CD14-positive monocyte (primary cell): ENCODE results near the gene DLD. TPM values are rescaled to one million over a fixed set of nuclear protein-coding genes. Genes with fewer than 3 reads are reported as not detected.

Experiments used
- DNase-seq, 3 donors: peaks; one replicate each; pipeline ENCODE4 v3.0.0-alpha.2; 2011 to 2022
- H2AFZ ChIP-seq: 2 replicates; pipeline ENCODE4 v1.6.0; 2012; ENCODE audit warnings: mild to moderate bottlenecking, low read depth, low read length, inconsistent platforms; ENCODE audit not compliant: insufficient read depth, poor library complexity, severe bottlenecking
- H3K27ac ChIP-seq, 2 donors: 1 replicate in 1 of 2; 2 replicates in 1 of 2; pipeline ENCODE4 v1.5.1; 2012 to 2013; ENCODE audit warnings: low read length in 2 of 2, control low read depth in 1 of 2, inconsistent platforms in 1 of 2, low read depth in 1 of 2, mild to moderate bottlenecking in 1 of 2
- H3K27me3 ChIP-seq, 2 donors: one replicate each; pipeline versions ENCODE4 v1.6.0 to v1.6.1; 2011 to 2013; ENCODE audit warnings: low read length in 2 of 2; ENCODE audit not compliant: control insufficient read depth in 2 of 2, insufficient read depth in 2 of 2
- H3K36me3 ChIP-seq, 2 donors: replicated peaks in 1 of 2; 1 replicate in 1 of 2; 2 replicates in 1 of 2; pipeline versions ENCODE4 v1.5.1 to v1.6.1; 2012 to 2013; ENCODE audit warnings: low read length in 2 of 2, control low read depth in 1 of 2, inconsistent platforms in 1 of 2, mild to moderate bottlenecking in 1 of 2; ENCODE audit not compliant: insufficient read depth in 2 of 2, control insufficient read depth in 1 of 2
- H3K4me1 ChIP-seq, 2 donors: 1 replicate in 1 of 2; 2 replicates in 1 of 2; pipeline versions ENCODE4 v1.5.1 to v1.6.1; 2012 to 2013; ENCODE audit warnings: low read length in 2 of 2, control low read depth in 1 of 2, inconsistent platforms in 1 of 2, mild to moderate bottlenecking in 1 of 2, moderate library complexity in 1 of 2; ENCODE audit not compliant: insufficient read depth in 2 of 2, control insufficient read depth in 1 of 2
- H3K4me2 ChIP-seq: replicated peaks from 2 replicates; pipeline ENCODE3; 2012; ENCODE audit warnings: low read length, moderate library complexity, mild to moderate bottlenecking; ENCODE audit not compliant: poor library complexity, severe bottlenecking; ENCODE audit errors: extremely low read depth
- H3K4me3 ChIP-seq, 3 experiments: fragments of 200-600 bp in 1 of 3; sonication (generic) in 1 of 3; replicated peaks in 1 of 3; 1 replicate in 2 of 3; 2 replicates in 1 of 3; pipeline ENCODE4 v1.5.1; 2011 to 2013; ENCODE audit warnings: low read length in 3 of 3, mild to moderate bottlenecking in 3 of 3, control low read depth in 2 of 3, low read depth in 2 of 3, inconsistent platforms in 1 of 3, moderate library complexity in 1 of 3
- H3K79me2 ChIP-seq: 2 replicates; pipeline ENCODE4 v1.6.0; 2012; ENCODE audit warnings: mild to moderate bottlenecking, control low read depth, inconsistent platforms, low read length, moderate library complexity; ENCODE audit not compliant: insufficient read depth
- H3K9ac ChIP-seq: 2 replicates; pipeline ENCODE4 v1.6.0; 2017; ENCODE audit warnings: low read length, mild to moderate bottlenecking; ENCODE audit not compliant: insufficient read depth, poor library complexity, severe bottlenecking
- H3K9me3 ChIP-seq, 2 donors: replicated peaks in 1 of 2; 1 replicate in 1 of 2; 2 replicates in 1 of 2; pipeline versions ENCODE4 v1.5.1 to v1.6.1; 2012 to 2013; ENCODE audit warnings: low read length in 2 of 2, control low read depth in 1 of 2; ENCODE audit not compliant: control insufficient read depth in 1 of 2, insufficient read depth in 1 of 2
- H4K20me1 ChIP-seq: 2 replicates; pipeline ENCODE4 v1.6.0; 2012; ENCODE audit warnings: mild to moderate bottlenecking, low read length, control low read depth, moderate library complexity; ENCODE audit not compliant: insufficient read depth
- H3K27ac Mint-ChIP-seq, 7 donors: one replicate each; pipeline ENCODE4 v1.8.0; 2020; ENCODE audit warnings: mild to moderate bottlenecking in 7 of 7, mixed read lengths in 7 of 7, moderate library complexity in 6 of 7, inconsistent platforms in 2 of 7
- H3K27me3 Mint-ChIP-seq, 3 donors: one replicate each; pipeline ENCODE4 v1.8.0; 2021 to 2022; ENCODE audit warnings: low read depth in 3 of 3, mild to moderate bottlenecking in 3 of 3, mixed read lengths in 3 of 3, moderate library complexity in 3 of 3, inconsistent platforms in 1 of 3
- H3K36me3 Mint-ChIP-seq, 2 donors: one replicate each; pipeline ENCODE4 v1.8.0; 2020; ENCODE audit warnings: mixed read lengths in 2 of 2, inconsistent platforms in 1 of 2, mild to moderate bottlenecking in 1 of 2
- H3K4me1 Mint-ChIP-seq: one replicate; pipeline ENCODE4 v1.8.0; 2020; ENCODE audit warnings: mild to moderate bottlenecking, mixed read lengths
- H3K4me3 Mint-ChIP-seq, 2 donors: one replicate each; pipeline ENCODE4 v1.8.0; 2020; ENCODE audit warnings: mild to moderate bottlenecking in 2 of 2, mixed read lengths in 2 of 2, moderate library complexity in 1 of 2
- H3K9me3 Mint-ChIP-seq, 7 donors: one replicate each; pipeline ENCODE4 v1.8.0; 2020 to 2022; ENCODE audit warnings: mixed read lengths in 7 of 7, mild to moderate bottlenecking in 6 of 7, moderate library complexity in 6 of 7, inconsistent platforms in 2 of 7
- CTCF ChIP-seq: fragments of 200-600 bp; IDR thresholded peaks from one replicate; pipeline ENCODE4 v1.8.0; 2022; ENCODE audit warnings: antibody characterized with exemption, mild to moderate bottlenecking
- WGBS: methylation state at CpG from one replicate; pipeline ENCODE4 v1.1.5; 2013; ENCODE audit warnings: missing lambda C conversion rate; ENCODE audit not compliant: insufficient coverage; 5-methylcytosine and 5-hydroxymethylcytosine counted together
- intact Hi-C, 2 donors: fragments of 100-400 bp; cut with micrococcal nuclease; formaldehyde crosslinking; loops; one replicate each; pipeline versions ENCODE4 v1.15.0 to v1.15.1; 2023
- polyA plus RNA-seq, 3 donors: library from polyadenylated mRNA; depleted of rRNA in 1 of 3; unstranded in 2 of 3; stranded (reverse) in 1 of 3; fragments of 300-500 nt in 2 of 3; fragments of >200 nt in 1 of 3; fragmentation: Illumina TruSeq in 2 of 3; gene quantifications; 1 replicate in 2 of 3; 2 replicates in 1 of 3; pipeline ENCODE4 v1.2.3, GENCODE V29; 2012 to 2021

DLD gene
- polyA plus RNA-seq, 3 donors = 54.5 to 73.6 (median 70.1) TPM

- Histone ChIP-seq H2AFZ (no peak overlapping the region), H3K79me2 (no peaks in the 10 kb centered on the region), H3K4me1 (no peaks in the 10 kb centered on the region), H3K36me3 (peaks cover 3 to 41% of the 10 kb centered on the region in 2 donors), H3K27me3 (no peaks in the 10 kb centered on the region), H3K9me3 (no peaks in the 10 kb centered on the region), H3K27ac (no peak overlapping the region), H3K9ac (no peak overlapping the region), H3K4me3 (no peak overlapping the region), H4K20me1 (no peaks in the 10 kb centered on the region), H3K4me2 (no peak overlapping the region)
- Mint-ChIP-seq H3K4me1 (no peaks in the 10 kb centered on the region), H3K27ac (no peak overlapping the region), H3K4me3 (no peak overlapping the region), H3K36me3 (peaks cover 19 to 30% of the 10 kb centered on the region in 2 donors), H3K27me3 (peaks cover 0 to 1% (median 0%) of the 10 kb centered on the region in 3 donors), H3K9me3 (no peaks in the 10 kb centered on the region)
- intact Hi-C loops = no loop called here
- DNase-seq = no peak
- no peak for TF ChIP-seq CTCF
- no CpG with 5 or more reads among the region's 2 CpGs for WGBS
Observed at GRCh38 chr7:107932805-107933204, 41.8 kb downstream of the DLD start.

- no peak overlapping the region for H3K4me3 Mint-ChIP-seq
- H3K9me3 Mint-ChIP-seq = no peaks in the 10 kb centered on the region
- intact Hi-C loops = no loop called here
- H2AFZ ChIP-seq = no peak overlapping the region
- no peak for DNase-seq
- no peak overlapping the region for H3K4me3 ChIP-seq
- H3K36me3 ChIP-seq = peaks cover 2 to 37% of the 10 kb centered on the region in 2 donors
- H3K27me3 ChIP-seq = no peaks in the 10 kb centered on the region
- no peak overlapping the region for H3K4me2 ChIP-seq
- H3K79me2 ChIP-seq = no peaks in the 10 kb centered on the region
- H3K27me3 Mint-ChIP-seq = peaks cover 0 to 1% (median 0%) of the 10 kb centered on the region in 3 donors
- H3K9me3 ChIP-seq = no peaks in the 10 kb centered on the region
- peaks cover 18 to 26% of the 10 kb centered on the region in 2 donors for H3K36me3 Mint-ChIP-seq
- no peaks in the 10 kb centered on the region for H3K4me1 Mint-ChIP-seq
- no peaks in the 10 kb centered on the region for H3K4me1 ChIP-seq
- no peaks in the 10 kb centered on the region for H4K20me1 ChIP-seq
- H3K9ac ChIP-seq = no peak overlapping the region
- no peak for TF ChIP-seq CTCF
- 95% methylated on average over 4 of the region's 6 CpGs for WGBS
- no peak overlapping the region for H3K27ac ChIP-seq
- no peak overlapping the region for H3K27ac Mint-ChIP-seq
Observed at GRCh38 chr7:107933386-107934013, 42.5 kb downstream of the DLD start.
